Measurements from ENCODE around the gene DCAF11.

GRCh38 chr14:24070285-24071143, 44.1 kb upstream of the DCAF11 start:
- no peak for TF ChIP-seq GABPA (IDR thresholded peaks at IDR 0.05; ENCODE audit: low read depth, low read length)
- no peak for TF ChIP-seq GABPA (CRISPR knock-in tag; IDR thresholded peaks at IDR 0.05; ENCODE audit: low read depth)
- TF ChIP-seq PAX8 (CRISPR knock-in tag; IDR thresholded peaks at IDR 0.05; ENCODE audit: borderline replicate concordance) = no peak
- no peak for TF ChIP-seq SMAD3 (CRISPR knock-in tag; IDR thresholded peaks at IDR 0.05)
- TF ChIP-seq SPEN (CRISPR knock-in tag; IDR thresholded peaks at IDR 0.05; ENCODE audit: low read depth) = no peak
- no peak for TF ChIP-seq JUND (CRISPR knock-in tag; IDR thresholded peaks at IDR 0.05)
- TF ChIP-seq ZNF780A (CRISPR knock-in tag; IDR thresholded peaks at IDR 0.05) = no peak
- TF ChIP-seq CBFB (CRISPR knock-in tag; IDR thresholded peaks at IDR 0.05) = no peak
